ENCODE data around the gene ABCC6. TPM values are rescaled to one million over a fixed set of nuclear protein-coding genes. Genes with fewer than 3 reads are reported as not detected.
"Not testable (repeated sequence)": the region's sequence is repeated elsewhere in the genome, so short reads cannot be mapped to it uniquely, and the experiment has no call there.

The ABCC6 gene
- total and polyA plus RNA-seq, 10 of the 15 experiments (the other 5 are each of a cell fraction or from before 2014, with no cell fraction given), result 0.05 to 0.13 (median 0.06) TPM; not detected in 5

GRCh38 chr16:16199428-16199827, 23.9 kb downstream of the ABCC6 start:
- TF ChIP-seq TCF7 (IDR thresholded peaks at IDR 0.05; ENCODE audit: borderline replicate concordance) (peak; percentile 54; the same call in 1 of the 2 replicates), JUNB (IDR thresholded peaks at IDR 0.05) (peak; percentile 61), BACH1 (IDR thresholded peaks at IDR 0.05; ENCODE audit: borderline replicate concordance) (peak; percentile 42; the same call in 1 of the 2 replicates), ATF7 (IDR thresholded peaks at IDR 0.05; ENCODE audit: low read depth) (0 out of 2 replicates have a peak, but pooled peaks have one; percentile 24), IKZF1 (conservative IDR thresholded peaks at IDR 0.05) (peak; percentile 74), SPI1 (IDR thresholded peaks at IDR 0.05; ENCODE audit: borderline replicate concordance, insufficient read depth, low read depth, low read length) (peak; percentile 50; the same call in 1 of the 2 replicates), JUND (IDR thresholded peaks at IDR 0.05; ENCODE audit: low read depth, low read length) (peak; percentile 44; the same call in 1 of the 2 replicates), MTA2 (IDR thresholded peaks at IDR 0.05; ENCODE audit: low read depth) (peak; percentile 64; the same call in 1 of the 2 replicates), NR2F1 (conservative IDR thresholded peaks at IDR 0.05) (peak; percentile 83), ZNF24 (IDR thresholded peaks at IDR 0.05) (0 out of 2 replicates have a peak, but pooled peaks have one; percentile 37), RELB (IDR thresholded peaks at IDR 0.05; ENCODE audit: low read depth) (peak; percentile 51; the same call in 1 of the 2 replicates), BHLHE40 (IDR thresholded peaks at IDR 0.05; ENCODE audit: borderline replicate concordance in 1 of 2, low read depth in 2 of 2, low read length in 1 of 2) (peak in 1 of 2 experiments; percentile 18; a peak in 1 of 4 replicates), IRF4 (IDR thresholded peaks at IDR 0.05; ENCODE audit: low read depth, low read length) (0 out of 2 replicates have a peak, but pooled peaks have one; percentile 30), EED (IDR thresholded peaks at IDR 0.05; ENCODE audit: low read depth) (0 out of 2 replicates have a peak, but pooled peaks have one; percentile 32), DPF2 (IDR thresholded peaks at IDR 0.05) (peak; percentile 84), IKZF2 (IDR thresholded peaks at IDR 0.05) (peak; percentile 88 to 89)
- POLR2A ChIA-PET; H3K79me2 ChIP-seq (ENCODE audit: control insufficient read depth, insufficient read depth, low read length); H2AFZ ChIP-seq (ENCODE audit: control insufficient read depth, low read depth, low read length); H3K9ac ChIP-seq (ENCODE audit: control insufficient read depth, insufficient read depth, low read length); H3K36me3 ChIP-seq (ENCODE audit: control insufficient read depth in 2 of 2, insufficient read depth in 2 of 2, low read length in 1 of 2); in situ Hi-C loops (cut with MboI); RAD21 ChIA-PET (ENCODE audit: unreplicated experiment); SMC1A ChIA-PET (ENCODE audit: uncharacterized antibody, unreplicated experiment); H4K20me1 ChIP-seq (ENCODE audit: control insufficient read depth, insufficient read depth); H3K4me2 ChIP-seq (ENCODE audit: control insufficient read depth, insufficient read depth); DNase-seq (ENCODE audit: low read depth, low spot score); H3K4me3 ChIP-seq; H3K27ac ChIP-seq (ENCODE audit: control insufficient read depth, insufficient read depth); H3K27me3 ChIP-seq (replicated peaks in 1 of 2; ENCODE audit: control insufficient read depth in 2 of 2, insufficient read depth in 2 of 2, low read length in 1 of 2); BruUV-seq (replicated peaks); H3K9me3 ChIP-seq (replicated peaks; ENCODE audit: control insufficient read depth, insufficient read depth, low read length): not testable (repeated sequence)
- peak; percentile 69 for FAIRE-seq
- peaks cover 12% of the 10 kb centered on the region for H3K4me1 ChIP-seq (ENCODE audit: control insufficient read depth, insufficient read depth, low read length)
- CTCF ChIA-PET, result interaction anchor here (0.7 kb wide), 1 partner anchor 11 kb away, joined by 3 read pairs; no protein-coding TSS in a partner anchor
- intact Hi-C loops (cut with micrococcal nuclease; ENCODE audit: unreplicated experiment), result loop anchor here (10.0 kb wide), 1 partner anchor 435 kb away; no protein-coding TSS in a partner anchor
- peak; percentile 62 for ATAC-seq
- WGBS (ENCODE audit: insufficient coverage, insufficient replicate concordance, low lambda C conversion rate, missing lambda C conversion rate), result 29% methylated on average over 4 of the region's 4 CpGs

Measured in GM12878 (cell line).